IPS DF 4.7 (cell line): ENCODE measurements around the gene YKT6.
"Not testable (repeated sequence)": the region's sequence is repeated elsewhere in the genome, so short reads cannot be mapped to it uniquely, and the experiment has no call there.

ENCODE experiments used
- DNase-seq: peaks from one replicate; pipeline ENCODE4 v3.0.0-alpha.2; 2013; ENCODE audit warnings: low spot score; ENCODE audit errors: extremely low read depth

YKT6 gene

GRCh38 chr7:44200699-44201461 lies at the start of gene YKT6:
YKT6 (plus strand) TSS chr7:44200978; CDS start chr7:44201136, 158 bp downstream.
- DNase-seq: peak; percentile 72

DNA sequence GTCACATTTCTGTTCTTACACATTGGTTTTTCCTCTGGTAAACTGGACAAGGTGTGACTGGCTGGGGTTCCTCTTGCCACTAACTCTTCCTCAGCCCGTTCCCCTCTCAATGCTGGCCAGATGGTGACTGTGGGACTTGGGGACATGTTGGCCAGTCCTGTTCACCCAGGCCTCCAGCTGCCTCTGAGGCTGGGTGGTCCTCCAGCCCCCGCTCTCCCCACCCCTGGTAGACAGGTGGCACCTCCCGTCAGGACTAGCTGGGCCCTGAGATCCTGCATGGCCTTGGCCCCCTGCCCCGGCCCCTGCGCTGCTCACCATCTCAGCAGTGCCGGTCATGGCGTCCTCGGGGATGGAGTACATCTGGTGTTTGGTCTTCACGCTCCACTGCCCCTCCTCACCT lies 48.8 kb upstream of the YKT6 start:
- no peak for DNase-seq

GRCh38 chr7:44152971-44153947 lies 47.5 kb upstream of the YKT6 start:
- no peak for DNase-seq

DNA sequence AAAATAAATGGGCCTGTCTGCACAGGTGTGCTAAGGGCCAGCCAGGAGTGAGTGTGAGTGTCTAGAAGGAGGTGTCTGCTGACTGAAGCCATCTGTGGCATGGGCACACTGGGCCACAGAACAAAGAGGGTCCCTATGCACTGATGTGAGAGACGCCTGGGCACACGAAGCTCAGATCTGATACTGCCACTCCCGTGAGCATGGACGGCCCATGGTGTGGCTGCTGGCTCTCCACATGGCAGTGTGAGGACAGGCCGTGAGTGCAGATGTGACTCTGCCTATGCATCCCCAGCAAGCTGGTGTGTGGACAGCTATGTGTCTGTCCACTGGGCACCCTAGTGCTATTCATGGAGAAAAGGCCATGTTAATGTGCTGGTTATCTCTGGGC lies 46.8 kb upstream of the YKT6 start:
- DNase-seq: no peak

GRCh38 chr7:44154703-44155102 lies 46.1 kb upstream of the YKT6 start:
- no peak for DNase-seq

DNA sequence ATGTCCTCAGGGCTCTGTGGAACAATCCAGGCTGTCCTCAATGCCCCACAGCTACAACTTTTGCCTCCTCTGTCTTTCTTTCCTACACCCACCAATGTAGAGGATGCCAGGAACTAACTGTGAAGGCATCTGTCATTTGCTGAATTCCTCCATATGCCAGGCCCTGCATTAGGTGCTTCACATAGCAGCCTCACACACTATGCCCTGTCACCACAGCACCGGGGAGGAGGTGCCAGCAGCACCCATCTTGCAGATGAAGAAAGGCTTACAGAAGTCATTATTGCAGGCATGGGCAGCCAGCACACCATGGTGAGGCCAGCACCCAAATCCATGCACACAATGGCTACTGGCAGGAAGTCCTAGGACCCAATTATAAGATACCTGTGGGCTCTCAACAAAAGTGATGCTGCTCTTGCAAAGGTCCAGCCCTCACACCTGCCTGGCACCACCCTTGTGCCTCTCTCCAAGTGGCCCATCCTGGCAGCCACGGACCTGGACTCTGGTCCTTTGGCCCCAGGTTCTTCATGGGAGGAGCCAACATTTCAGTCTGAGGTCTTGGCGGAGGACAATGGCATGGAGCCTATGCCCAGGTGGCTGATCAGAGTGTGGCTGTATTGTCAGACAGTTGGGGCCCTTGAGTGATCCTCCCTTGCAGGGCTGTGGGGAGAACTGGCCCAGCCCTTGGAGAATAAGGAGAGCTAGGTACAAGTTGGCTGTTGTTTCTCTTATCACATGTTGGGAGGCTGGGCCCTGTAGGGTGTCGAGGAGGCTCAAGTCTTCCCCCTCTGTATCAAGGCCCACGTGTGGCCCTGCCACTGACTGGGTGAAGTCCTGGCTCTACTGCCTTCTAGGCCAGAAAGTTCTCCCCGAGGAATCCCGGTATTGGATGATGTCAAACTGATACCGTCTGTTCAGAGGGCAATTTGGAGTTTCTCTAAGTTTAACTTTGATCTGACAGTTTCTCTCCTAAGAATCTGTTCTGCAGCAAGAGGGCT lies 45.3 kb upstream of the YKT6 start:
- DNase-seq: no peak

DNA sequence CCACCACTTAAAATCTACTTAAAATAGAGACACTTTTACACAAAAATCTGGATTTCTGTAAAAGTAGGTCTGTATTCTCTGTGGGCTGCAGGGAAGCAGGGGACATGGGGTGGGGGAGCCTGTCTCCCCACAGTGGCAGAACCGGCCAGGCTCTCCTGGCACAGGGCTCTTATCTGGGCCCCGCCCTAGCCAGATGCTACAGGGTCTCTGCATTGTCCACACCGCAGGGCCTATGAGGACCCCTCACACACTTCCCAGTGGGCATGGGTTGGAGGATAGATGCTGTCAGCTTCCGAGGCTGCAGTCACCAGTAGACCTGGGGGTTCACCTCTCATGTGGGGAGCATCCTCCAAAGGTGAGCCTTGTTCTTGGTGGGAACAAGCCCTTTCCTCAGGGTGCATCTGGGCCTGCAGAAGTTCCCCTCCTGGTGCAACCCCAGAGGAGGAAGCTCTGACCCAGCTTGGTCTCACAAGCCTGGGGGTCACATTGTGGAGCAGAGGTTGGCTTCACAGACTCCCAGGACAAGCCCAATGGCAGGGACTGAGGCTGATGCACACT lies 44.2 kb upstream of the YKT6 start:
- DNase-seq: no peak

DNA sequence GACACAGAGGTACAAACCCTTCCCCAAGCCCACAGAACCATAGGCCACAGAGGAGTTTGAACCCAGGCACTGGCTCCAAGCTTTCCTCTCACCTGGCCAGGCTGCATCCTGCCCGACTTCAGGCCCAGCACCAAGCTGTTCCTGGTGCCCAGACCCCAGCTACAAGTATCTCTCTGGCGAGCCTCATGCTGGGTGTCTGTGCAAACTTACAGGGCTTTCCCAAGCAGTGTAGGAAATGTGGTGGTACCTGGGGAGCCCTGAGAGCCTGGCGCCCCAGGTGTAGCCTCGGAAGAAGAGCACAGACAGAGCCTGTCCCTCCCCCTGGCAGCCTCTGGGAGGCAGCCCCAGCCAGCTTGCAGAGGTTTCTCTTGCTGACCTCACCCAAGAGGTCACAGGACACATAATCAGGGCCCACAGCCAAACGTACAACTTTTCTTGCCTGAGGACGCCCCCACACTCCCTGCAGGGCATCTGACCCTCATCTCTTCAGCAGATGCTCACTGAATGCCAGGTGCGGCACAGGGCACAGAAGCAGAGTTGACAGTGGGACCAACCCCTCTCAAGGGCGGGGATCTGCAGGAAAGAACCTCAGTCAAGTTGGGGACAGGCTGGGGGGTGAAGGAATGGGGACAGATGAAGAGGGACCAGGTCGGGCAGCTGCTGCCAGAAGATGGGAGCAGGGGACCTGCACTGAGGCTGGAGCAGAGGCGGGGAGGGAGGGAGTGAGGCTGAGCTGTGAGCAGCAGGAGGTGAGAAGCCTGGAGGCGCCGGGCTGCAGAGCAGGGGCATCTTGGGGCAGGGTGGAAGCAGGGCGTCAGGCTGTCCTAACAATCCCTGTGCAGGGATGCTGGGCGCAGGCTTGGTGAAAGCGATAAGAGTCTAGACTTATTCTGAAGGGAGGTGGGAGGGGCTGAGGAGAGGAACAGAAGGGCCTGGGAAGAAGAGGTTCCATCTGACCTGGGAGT lies 43.4 kb upstream of the YKT6 start:
- no peak for DNase-seq

- no peak for DNase-seq
These were observed 42.5 kb upstream of the YKT6 start for GRCh38 chr7:44158096-44158872.

GRCh38 chr7:44158873-44159631 lies 41.7 kb upstream of the YKT6 start:
- DNase-seq: no peak

DNA sequence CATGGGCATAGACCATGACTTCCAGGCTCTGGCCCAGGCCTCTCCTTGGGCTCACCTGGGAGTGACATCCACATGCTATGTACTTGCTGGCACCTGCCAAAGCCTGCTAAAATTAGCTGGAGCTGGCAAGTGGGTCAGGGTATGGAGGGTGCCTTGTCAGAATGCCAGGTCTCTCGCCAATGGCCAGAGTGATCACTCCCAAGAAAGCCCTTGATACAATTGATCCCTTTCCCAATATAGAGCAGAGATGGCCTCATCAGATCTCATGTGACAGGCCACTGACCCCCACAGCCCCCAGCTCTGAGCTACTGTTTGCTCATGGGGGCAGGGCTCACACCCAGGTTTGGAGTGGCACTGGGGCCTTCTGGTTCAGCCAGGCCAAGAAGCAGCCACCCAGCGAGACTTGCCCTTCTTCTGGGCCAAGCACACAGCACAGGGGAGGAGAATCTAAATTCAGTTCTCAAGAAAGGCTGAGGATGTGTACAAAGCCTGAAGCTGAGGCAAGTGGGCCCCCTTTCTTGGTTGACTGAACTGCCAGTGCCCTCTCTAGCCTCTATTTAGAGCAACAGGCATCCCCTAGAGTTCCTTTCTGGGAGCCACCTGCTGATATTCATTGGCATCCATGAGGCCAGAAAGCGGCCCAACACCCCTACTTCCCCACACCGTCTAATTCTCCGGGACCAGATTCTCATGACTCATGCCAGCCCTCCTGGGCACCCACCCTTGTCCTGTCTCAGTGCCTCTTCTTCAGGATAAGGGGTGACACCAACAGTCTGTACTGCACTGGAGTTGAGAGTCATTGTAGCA lies 40.8 kb upstream of the YKT6 start:
- no peak for DNase-seq

- no peak for DNase-seq
These were observed 39.4 kb upstream of the YKT6 start for GRCh38 chr7:44161371-44161770.

DNA sequence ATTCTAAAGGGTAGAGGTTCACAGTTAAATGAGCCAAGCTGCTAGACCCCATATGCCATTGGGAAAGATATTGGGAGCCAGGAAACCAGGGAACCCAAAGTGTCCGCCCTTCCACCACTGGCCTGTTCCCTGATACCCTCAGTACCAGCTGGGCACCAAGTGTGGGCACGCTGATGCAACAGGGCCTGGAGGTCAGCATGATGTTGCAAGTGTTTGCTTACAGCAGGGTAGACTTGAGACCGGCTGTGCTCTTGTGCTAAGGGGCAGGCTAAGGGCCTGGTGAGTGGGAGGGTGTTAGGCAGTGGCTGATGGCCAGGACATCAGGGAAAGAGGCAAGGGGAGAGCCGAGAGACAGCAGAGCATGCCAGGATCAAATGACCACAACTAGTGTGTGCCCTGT lies 38.6 kb upstream of the YKT6 start:
- DNase-seq: no peak

DNA sequence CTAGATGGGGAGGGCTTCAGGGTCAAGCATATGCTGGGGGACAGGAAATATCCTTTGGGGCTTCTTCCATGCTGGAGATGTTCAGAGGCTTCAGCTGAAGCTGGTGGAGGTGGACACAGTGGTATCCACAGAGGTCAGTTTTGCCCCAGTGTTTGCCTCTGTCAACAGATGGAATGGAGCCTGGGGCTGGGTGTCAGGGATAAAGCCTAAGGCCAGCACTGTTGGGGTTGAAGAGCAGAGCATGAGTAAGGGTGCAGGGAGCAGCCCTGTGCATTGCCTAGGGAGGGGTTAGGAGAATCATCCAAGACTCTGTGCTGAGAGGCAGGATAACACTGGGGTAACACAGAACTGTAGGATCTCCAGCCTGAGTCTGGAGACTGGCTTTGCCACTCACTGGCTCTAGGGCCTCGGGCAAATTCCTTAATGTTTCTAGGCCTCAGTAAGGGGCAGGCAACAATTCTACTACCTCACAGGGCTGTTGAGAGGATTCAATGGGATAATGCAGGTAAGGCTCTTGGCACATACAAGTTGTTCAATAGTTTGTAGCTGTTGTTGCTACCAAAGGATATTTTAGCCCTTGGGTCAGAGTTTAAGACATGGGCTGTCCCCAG lies 37.9 kb upstream of the YKT6 start:
- DNase-seq: no peak

DNA sequence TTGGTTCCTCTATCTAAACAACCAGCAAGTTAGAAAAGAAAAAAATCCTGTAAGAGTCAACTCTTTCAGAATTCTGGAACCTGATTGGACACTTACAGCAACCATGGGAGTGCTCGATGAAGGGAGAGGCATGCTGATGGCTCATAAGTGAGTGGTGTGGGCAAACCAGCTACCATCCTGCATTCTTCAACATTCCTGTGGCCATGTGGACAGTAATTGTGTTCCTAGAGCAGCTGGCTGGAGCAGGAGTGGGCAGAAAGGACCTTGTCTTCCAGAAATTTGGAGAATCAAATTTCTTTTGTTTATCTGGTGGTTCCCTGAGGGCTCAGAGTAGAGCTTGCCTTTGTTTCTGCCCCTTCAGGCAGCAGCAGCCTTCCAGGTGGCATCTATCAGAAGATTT lies 37.2 kb upstream of the YKT6 start:
- DNase-seq: no peak

GRCh38 chr7:44167920-44168319 lies 32.9 kb upstream of the YKT6 start:
- DNase-seq: no peak

DNA sequence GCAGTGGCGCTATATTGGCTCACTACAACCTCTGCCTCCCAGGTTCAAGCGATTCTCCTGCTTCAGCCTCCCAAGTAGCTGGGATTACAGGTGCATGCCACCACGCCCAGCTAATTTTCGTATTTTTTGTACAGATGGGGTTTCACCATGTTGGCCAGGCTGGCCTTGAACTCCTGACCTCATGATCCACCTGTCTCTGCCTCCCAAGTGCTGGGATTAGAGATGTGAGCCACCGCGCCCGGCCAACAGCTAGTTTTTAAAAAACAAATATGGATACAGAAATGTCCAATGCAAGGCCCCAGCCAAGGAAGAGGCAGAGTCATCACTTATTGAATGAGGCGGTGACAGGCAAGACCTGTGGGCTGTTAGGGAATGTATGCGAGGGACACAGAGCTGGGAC lies 28.9 kb upstream of the YKT6 start:
- DNase-seq: not testable (repeated sequence)
